HG03558 (cell line): ENCODE data around the gene CCDC137.

ENCODE experiments used
- ATAC-seq: cut with Tn5 transposase; IDR thresholded peaks from one replicate; pipeline ENCODE4 v1.9.1; 2021; ENCODE audit warnings: moderate number of reproducible peaks; ENCODE audit not compliant: unreplicated experiment; ENCODE audit errors: extremely low read depth

Gene CCDC137

GRCh38 chr17:81680150-81680549 lies 13.6 kb downstream of the CCDC137 start:
- ATAC-seq, result no peak

- ATAC-seq, result no peak
These were observed 15.1 kb downstream of the CCDC137 start for GRCh38 chr17:81681672-81682071.

- no peak for ATAC-seq
These were observed 16.1 kb downstream of the CCDC137 start for GRCh38 chr17:81682565-81683207.

GRCh38 chr17:81683208-81683583 lies 16.7 kb downstream of the CCDC137 start:
- peak; percentile 5 for ATAC-seq

GRCh38 chr17:81683584-81684441 lies 17.3 kb downstream of the CCDC137 start, which contains the start of the genes ARL16 and HGS:
Gene ARL16, minus strand, starts transcription at chr17:81683797. Its CDS starts 44 bp downstream, at chr17:81683753.
Gene HGS, plus strand, starts transcription at chr17:81684011. Its CDS starts 56 bp downstream, at chr17:81684067.
- ATAC-seq, result peak; percentile 86

- no peak for ATAC-seq
These were observed 17.9 kb downstream of the CCDC137 start for GRCh38 chr17:81684442-81684911.

- no peak for ATAC-seq
These were observed 18.6 kb downstream of the CCDC137 start for GRCh38 chr17:81685108-81685507.

- no peak for ATAC-seq
These were observed 20.1 kb downstream of the CCDC137 start for GRCh38 chr17:81686614-81687013.

- no peak for ATAC-seq
These were observed 21.4 kb downstream of the CCDC137 start for GRCh38 chr17:81687770-81688541.

- ATAC-seq, result no peak
These were observed 22.1 kb downstream of the CCDC137 start for GRCh38 chr17:81688616-81689015.

- ATAC-seq, result no peak
These were observed 23.5 kb downstream of the CCDC137 start for GRCh38 chr17:81690066-81690465.

- ATAC-seq, result no peak
These were observed 24.0 kb downstream of the CCDC137 start for GRCh38 chr17:81690549-81690948.

- no peak for ATAC-seq
These were observed 24.7 kb downstream of the CCDC137 start for GRCh38 chr17:81691196-81691595.

GRCh38 chr17:81691608-81692007 lies 25.1 kb downstream of the CCDC137 start:
- ATAC-seq, result no peak

- ATAC-seq, result no peak
These were observed 27.1 kb downstream of the CCDC137 start for GRCh38 chr17:81693509-81694210.

GRCh38 chr17:81694810-81695209 lies 28.3 kb downstream of the CCDC137 start:
- ATAC-seq, result no peak

- no peak for ATAC-seq
These were observed 28.7 kb downstream of the CCDC137 start for GRCh38 chr17:81695211-81695610.

- ATAC-seq, result no peak
These were observed 29.3 kb downstream of the CCDC137 start for GRCh38 chr17:81695801-81696200.

- ATAC-seq, result no peak
These were observed 29.8 kb downstream of the CCDC137 start for GRCh38 chr17:81696218-81696941.
